ENCODE measurements around the gene LUC7L2.
"Not testable (repeated sequence)": the region's sequence is repeated elsewhere in the genome, so short reads cannot be mapped to it uniquely, and the experiment has no call there.

LUC7L2 gene

DNA sequence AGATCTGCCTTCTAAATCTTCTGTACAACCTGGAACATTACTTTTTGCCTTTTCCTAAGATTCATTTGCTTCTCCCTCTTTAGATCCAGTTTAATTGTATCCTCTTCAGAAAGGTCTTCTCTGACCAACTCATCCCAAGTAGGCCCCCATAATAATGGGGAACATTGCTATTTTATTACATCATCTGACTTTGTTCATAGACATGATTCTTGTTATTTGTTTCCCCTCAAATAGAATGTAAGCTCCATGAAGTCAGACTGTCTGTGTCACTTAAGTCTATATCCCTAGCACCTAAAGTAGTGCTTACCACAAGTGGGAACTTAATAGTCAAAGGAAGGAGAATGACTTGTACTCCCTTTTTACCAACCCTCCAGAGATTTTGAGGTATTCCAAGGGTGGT is 37.5 kb downstream of the LUC7L2 start:
- no peak for DNase-seq (ENCODE audit: low spot score)

DNA sequence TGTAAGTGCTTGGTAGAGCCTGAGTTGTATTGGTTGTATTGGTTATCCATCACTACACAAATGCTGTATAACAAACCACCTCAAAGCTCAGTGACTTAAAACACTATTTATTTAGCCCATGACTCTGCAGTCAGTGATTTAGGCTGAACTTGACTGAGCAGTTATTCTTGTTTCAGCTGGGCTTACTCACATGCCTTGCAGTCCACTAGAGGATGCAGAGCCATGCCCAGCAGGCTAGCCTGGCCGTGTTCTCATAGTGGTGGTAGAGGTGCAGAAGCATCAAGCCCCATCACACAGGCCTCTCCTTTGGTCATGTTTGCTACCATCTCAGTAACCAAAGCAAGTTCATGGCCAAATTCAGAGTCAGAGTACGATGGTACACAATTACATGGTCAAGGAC is 43.9 kb downstream of the LUC7L2 start:
- DNase-seq (ENCODE audit: low spot score): no peak

DNA sequence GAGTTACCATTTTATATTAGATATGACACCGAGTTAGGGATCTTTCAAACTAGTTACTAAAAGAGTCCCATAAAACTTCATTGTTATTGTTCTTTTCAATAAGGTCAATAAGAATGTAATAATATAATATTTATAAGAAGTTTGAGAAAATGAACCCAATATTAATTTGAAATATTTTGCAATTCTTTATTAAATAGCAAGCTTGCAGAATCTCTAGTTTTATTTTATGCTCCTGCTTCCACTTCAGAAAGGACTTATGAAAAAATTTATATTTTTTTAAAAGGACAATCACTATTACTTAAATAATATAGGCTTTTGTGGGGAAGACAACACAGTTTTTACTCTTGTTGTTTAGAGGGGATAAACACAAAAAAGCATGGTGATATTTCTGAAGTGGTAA is 47.9 kb downstream of the LUC7L2 start:
- no peak for DNase-seq (ENCODE audit: low spot score)

DNA sequence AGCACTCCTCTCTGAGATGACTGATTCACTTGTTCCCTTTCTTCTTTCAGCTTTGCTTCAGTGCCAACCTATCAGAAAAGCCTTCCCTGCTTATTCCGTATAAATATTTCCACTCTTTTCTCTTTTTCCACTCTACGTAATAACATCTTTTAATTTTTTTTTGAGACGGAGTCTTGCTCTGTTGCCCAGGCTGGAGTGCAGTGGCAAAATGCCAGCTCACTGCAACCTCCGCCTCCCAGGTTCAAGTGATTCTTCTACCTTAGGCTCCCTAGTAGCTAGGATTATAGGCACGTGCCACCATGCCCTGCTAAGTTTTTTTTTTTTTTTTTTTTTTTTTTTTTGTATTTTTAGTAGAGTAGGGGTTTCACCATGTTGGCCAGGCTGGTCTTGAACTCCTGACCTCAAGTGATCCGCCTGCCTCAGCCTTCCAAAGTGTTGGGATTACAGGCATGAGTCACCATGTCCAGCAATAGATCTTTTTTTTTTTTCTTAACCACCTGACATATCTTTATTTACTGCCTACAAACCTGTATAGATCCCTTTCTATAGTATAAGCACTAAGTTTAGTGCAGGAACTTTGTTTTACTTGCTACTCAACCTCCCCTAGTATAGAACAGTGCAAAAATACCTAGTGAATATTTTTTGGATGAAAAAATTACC is 55.2 kb downstream of the LUC7L2 start:
- DNase-seq (ENCODE audit: low spot score): not testable (repeated sequence)

DNA sequence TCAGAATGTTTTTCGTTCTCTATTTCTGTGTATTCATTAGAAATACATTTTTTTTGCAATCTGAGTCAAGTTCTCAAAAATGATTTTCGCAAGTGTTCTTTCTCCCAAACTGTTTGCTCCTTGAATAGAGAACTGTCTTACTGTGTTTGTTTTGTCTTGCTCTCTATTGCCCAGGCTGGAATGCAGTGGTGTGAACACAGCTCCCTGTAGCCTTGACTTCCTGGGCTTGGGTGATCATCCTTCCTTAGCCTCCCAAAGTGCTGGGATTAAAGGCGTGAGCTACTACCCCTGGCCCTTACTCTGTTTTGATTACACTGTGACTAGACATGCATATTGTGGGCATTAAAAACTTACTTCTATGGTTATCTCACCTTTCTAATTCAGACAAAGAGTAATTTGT is 56.7 kb downstream of the LUC7L2 start:
- no peak for DNase-seq (ENCODE audit: low spot score)

DNA sequence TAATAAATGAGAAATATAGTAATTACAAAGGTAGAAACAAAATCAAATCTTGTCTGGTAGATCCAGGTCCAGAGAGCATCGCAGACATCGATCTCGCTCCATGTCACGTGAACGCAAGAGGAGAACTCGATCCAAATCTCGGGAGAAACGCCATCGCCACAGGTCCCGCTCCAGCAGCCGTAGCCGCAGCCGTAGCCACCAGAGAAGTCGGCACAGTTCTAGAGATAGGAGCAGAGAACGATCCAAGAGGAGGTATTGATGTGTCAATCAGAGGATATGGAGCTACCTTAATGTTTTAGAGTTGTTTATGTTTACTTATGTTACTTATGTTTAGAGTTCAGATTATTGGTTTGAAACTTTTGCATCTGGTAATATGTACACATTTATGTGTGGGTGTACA is 57.8 kb downstream of the LUC7L2 start:
- DNase-seq (ENCODE audit: low spot score): no peak

DNA sequence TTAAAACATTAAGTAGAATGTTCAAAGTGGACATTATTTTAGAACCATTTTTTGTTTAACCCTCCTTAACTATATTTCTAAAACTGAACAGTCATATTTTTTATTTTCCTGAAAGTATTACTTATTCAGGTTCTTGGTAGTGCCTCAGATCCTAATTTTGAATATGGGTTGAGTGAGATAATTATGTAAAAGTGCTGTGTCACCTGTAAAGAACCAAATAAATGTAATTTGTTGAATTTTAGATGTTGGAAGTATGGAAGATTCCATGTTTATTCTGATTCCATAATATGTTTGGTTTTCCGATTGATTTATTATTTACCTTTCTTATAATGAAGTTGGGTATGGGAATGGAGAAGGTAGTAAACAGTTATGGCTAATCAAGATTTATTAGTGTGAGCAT is 61.4 kb downstream of the LUC7L2 start:
- DNase-seq (ENCODE audit: low spot score): no peak

DNA sequence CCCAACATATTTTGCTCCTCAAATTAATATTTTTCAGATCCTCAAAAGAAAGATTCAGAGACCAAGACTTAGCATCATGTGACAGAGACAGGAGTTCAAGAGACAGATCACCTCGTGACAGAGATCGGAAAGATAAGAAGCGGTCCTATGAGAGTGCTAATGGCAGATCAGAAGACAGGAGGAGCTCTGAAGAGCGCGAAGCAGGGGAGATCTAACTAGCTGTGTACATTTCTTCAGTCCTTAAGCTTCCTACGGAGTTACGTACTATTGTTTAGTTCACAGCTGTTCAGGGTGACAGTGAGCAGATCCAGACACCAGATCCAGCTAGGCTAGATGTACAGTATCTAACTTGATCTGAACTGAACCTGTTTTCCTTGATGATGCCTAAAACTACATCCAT is 62.4 kb downstream of the LUC7L2 start:
- DNase-seq (ENCODE audit: low spot score): no peak

DNA sequence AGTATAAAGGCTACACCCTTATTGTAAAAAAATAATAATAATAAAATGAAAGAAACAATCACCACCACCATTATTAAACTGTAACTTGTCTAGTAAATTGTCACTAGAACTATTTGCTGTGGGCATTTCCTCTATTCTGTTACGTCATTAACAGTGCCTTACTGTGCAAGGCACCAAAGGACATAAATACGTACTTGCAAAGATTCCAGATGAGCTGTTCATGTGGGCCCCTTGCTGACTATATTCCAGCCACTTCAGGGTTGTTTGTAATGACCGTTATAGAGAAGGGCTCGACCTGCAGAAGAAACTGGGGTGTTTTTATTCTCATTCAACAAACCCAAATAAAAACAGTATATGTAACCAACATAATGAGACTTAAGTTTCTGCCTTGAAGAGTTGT is 63.4 kb downstream of the LUC7L2 start:
- DNase-seq (ENCODE audit: low spot score): no peak

DNA sequence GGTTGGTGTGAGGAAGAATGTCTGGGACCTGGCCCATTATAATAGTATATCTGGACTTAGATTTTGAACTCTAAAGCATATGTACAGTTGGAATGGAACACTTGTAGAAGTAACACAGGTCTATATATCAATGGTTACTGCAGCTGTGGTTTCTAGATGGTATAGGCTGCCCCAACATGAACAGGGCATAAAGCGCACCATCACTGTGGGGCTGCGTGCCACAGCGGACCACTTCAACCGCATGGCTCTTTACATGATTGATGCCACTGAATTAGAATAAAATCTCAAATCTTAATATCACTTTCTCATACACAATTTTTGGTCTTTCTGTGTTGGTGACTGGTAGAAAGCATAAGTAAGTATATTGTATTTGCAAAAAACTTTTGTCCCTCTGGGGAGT is 64.3 kb downstream of the LUC7L2 start:
- DNase-seq (ENCODE audit: low spot score): no peak

DNA sequence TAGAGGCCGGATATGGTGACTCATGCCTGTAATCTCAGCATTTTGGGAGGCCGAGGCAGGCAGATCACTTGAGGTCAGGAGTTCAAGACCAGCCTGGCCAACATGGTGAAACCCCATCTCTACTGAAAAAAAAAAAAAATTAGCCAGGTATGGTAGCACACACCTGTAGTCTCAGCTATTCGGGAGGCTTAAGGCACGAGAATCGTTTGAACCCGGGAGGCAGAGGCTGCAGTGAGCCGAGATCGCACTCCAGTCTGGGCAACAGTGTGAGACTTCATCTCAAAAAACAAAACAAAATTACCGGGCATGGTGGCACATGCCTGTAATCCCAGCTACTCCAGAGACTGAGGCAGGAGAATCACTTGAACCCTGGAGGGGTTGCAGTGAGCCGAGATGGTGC is 66.0 kb downstream of the LUC7L2 start:
- not testable (repeated sequence) for DNase-seq (ENCODE audit: low spot score)

DNA sequence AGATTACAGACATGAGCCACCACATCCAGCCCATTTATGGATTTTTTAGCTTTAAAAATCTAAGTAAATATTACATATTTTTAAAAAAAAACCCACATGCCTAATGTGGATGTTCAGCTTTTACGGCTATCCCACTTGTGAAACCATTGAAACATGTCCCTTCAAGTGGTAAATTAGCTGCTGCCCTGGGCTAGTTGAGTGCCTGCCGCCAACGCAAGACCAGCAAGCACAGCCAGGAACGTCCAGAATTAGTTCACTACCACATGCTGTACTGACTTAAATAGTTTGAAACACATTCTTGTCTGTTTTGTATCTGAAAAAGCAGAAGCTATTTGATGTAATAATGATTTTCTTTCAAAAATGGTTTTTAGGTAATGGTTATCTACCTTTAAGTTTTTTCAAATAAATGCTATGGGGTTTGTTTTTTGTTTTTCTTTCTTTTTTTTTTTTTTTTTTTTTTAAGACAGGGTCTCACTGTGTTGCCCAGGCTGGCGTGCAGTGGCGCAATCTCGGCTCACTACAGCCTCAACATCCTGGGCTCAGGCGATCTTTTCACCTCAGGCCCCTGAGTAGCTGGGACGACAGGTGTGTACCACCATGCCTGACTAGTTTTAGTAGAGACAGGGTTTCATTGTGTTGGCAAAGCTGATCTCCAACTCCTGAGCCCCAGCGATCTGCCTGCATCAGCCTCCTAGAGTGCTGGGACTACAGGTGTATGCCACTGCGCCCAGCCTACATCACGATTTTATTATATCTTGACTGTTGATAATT is 66.7 kb downstream of the LUC7L2 start:
- DNase-seq (ENCODE audit: low spot score): no peak

DNA sequence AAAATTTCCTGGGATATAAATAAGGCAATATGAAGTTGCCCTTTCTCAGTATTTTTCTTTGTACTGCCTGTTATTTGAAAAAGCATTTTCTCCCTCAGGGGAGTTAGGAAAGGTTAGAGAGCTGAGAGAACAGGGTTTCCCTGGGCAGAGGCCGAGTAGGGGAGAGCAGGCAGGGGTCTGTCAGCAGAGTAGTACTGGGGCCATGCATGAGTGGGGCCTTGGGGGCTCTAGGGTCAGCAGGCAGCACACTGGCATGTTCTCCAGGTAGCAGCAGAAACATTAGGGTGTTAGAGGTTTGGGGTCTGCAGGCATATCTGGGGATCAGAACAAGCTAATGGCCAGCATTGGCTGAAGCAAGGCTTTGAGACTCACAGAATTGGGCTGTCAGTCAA is 67.3 kb downstream of the LUC7L2 start:
- no peak for DNase-seq (ENCODE audit: low spot score)

DNA sequence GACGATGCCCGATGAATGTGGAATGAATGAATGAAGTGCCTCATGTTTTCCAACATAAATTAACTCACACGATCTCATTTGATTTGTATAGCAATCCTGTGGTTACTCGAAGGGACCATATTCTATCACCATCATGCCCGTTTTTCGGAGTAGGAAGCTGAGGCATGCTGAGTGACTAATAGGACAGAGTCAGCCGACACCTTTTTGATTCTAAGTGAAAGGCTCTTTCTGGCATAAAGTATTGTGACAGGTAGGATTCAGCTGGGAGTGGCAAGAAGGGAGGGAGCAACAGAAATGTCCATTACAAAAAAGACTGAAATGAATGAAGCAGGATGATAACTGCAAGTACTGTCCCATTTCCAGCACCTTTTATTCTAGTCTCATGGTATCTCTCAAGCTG is 68.1 kb downstream of the LUC7L2 start:
- DNase-seq (ENCODE audit: low spot score): no peak

DNA sequence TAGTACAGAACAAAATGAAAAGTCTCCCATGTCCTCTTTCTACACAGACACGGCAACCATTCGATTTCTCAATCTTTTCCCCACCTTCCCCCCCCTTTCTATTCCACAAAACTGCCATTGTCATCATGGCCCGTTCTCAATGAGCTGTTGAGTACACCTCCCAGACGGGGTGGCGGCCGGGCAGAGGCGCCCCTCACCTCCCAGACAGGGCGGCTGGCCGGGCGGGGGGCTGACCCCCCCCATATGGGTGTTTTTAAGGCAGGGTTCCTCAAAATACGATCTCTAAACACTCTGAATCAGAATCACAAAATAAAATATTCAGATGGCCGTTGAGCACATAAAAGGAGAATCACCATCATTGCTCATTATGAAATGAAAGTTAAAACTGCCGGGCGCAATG is 70.0 kb downstream of the LUC7L2 start:
- DNase-seq (ENCODE audit: low spot score): not testable (repeated sequence)

DNA sequence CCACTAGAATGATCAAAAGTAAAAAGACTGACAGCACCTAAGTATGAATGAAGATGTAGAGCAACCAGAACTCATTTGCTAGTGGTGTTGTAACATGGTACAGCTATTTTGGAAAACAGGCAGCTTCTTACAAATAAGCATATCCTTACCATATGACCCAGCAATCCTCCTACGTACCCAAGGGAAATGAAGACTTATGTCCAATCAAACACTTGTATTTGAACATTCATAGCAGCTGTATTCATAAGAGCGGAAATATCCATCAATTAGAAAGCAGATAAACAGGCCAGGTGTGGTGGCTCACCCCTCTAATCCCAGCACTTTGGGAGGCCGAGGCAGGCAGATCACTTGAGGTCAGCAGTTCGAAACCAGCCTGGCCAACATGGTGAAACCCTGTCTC is 70.7 kb downstream of the LUC7L2 start:
- no peak for DNase-seq (ENCODE audit: low spot score)

DNA sequence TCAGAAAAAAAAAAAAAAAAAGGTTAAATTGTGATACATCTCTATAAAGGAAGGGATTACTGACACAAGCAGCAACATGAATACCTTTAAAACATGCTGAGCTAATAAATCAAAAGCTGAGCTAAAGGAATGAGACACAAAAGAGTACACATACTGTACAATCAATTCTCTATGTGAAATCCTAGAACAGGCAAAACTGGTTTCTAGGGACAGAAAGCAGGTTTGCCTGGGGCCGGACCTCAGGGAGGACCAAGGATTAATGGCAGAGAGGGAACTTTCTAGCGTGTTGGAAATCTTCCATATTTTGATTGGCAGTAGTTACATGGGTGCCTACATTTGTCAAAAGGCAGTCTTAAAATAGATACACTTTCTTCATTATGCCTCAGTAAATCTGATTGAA is 71.3 kb downstream of the LUC7L2 start:
- no peak for DNase-seq (ENCODE audit: low spot score)

DNA sequence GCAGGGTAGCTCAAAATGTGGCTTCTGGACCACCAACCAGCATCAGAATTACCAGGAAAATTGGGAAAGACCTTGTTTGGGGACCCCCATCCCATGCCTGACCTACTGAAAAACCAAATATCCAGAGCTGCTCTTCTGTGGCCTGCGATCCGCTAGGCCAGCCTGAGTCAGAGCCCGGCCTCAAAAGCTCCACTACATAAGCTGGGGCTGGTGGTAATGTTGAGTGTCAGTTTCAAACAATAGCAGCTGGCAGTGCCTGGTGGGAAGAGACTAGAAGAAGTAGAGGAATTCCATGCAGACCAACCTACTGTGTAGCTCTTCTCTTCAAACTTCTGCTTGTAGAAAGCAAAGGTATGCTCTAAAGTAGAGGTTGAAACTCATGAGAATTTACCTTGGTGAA is 71.8 kb downstream of the LUC7L2 start:
- no peak for DNase-seq (ENCODE audit: low spot score)

DNA sequence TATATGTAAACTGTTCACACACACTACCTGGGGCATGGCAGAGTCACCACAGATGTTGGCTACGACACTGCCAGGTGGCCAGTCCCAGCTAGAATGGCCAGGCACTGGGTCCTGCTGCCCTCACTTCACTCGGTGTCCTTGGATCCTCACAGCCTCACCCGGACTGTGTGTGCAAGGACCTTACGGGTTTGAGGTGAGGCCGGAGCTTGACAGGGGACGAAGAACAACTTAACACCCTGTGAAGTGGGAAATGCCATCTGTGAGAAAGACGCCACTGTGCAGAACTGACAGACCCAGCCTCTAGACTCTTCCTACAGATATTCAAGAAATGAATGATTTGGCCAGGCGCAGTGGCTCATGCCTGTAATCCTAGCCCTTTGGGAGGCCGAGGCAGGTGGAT is 77.1 kb downstream of the LUC7L2 start:
- DNase-seq (ENCODE audit: low spot score): no peak

DNA sequence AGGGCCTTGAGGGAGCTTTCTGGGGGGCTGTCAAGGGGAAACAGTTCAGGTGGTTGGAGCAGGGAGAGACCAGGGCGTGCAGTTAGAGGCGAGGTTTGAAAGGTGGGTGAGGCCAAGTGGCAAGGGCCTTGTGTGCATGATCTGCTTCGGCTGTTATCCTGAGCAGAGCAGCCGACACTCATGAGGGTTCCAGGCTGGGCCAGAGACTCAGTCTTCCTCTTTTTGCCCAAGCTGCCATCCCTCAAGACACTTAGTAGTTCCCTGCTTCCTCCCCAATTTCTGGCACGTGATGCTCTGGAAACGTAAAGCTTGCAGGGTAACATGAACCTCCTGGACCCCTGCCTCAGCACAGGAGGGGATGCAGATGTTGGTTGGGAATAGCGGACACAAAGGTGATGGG is 79.7 kb downstream of the LUC7L2 start:
- DNase-seq (ENCODE audit: low spot score): no peak

DNA sequence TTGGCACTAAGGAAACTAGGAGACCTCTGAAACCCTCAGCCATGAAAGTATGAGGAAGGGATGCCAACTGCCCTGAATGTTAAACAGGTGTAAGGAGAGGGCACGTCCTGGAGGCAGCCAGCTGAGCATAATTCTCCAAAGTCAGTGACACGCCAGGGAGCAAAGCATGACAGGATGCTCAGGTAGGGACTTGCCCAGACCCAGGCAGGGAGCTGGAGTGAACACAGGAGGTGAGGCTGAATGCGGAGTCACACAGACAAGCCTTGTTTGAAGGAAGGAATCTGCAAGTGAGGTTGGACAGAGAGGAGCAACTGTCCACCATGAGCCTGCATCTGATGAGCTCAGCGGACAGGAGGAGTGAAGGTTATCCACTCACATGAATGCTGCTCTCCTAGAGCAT is 82.3 kb downstream of the LUC7L2 start:
- DNase-seq (ENCODE audit: low spot score): no peak

DNA sequence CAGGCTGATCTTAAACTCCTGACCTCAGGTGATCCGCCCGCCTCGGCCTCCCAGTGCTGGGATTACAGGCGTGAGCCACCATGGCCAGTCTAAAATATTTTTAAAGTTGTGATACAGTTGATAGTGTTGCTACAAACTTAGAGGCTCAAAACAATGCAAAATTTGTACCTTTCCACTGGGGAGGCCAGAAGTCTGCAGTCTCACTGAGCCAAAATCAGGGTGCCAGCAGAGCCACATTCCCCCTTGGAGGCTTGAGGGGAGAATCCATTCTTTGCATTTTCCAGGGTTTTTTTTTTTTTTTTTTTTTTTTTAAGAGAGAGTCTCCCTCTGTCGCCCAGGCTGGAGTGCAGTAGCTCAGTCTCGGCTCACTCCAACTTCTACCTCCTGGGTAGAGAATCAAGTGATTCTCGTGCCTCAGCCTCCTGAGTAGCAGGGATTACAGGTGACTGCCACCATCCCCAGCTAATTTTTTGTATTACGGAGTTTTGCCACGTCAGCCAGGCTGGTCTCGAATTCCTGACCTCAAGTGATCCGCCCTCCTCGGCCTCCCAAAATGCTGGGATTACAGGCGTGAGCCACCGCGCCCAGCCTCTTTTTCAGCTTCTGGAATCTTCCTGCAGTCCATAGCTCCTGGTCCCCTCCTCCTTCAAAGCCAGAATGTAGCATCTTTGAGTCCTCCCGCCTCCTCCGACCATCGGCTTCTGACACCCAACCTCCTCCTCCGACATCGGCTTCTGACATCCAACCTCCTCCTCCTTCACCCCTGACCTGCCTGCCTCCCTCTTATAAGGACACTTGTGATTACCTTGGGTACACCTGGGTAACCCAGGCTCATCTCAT is 86.6 kb downstream of the LUC7L2 start:
- no peak for DNase-seq (ENCODE audit: low spot score)

DNA sequence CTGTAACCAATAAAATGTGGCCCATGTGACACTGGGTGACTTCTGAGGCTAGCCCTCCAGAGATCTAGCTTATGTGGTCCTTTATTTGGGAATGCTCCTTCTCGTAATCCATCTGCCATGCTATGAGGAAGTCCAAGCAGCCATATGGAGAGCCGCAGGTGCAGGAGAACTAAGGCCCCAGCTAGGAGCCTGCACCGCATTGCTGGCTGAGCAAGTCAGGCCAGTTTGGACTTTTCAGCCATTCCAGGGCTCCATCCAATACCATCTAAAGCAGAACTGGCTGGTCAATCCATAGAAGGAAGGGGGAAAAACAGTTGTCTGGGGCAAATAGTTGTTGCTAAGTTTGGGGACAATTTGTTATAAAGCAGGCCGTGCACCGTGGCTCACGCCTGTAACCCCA is 91.2 kb downstream of the LUC7L2 start:
- DNase-seq (ENCODE audit: low spot score): no peak
